CD4-positive, alpha-beta memory T cell (primary cell): ENCODE data around the gene GAPDHS. TPM values are rescaled to one million over a fixed set of nuclear protein-coding genes. Genes with fewer than 3 reads are reported as not detected.

ENCODE experiments used
- CTCF ChIA-PET: fragments of 350-600 bp; sonication (Branson Sonifier 250); formaldehyde crosslinking; loops from one replicate; lab custom pipeline; 2021; ENCODE audit warnings: inconsistent platforms; ENCODE audit not compliant: partially characterized antibody; lab: Charles Lee
- POLR2A ChIA-PET: fragments of 350-600 bp; sonication (Branson Sonifier 250); formaldehyde crosslinking; loops from one replicate; lab custom pipeline; 2021; ENCODE audit not compliant: partially characterized antibody; lab: Charles Lee
- DNase-seq, 5 donors: peaks; one replicate each; pipeline versions ENCODE4 v3.0.0 to v3.0.0-alpha.2; 2020 to 2022; ENCODE audit warnings: mixed read lengths in 1 of 5
- H3K27ac ChIP-seq: one replicate; pipeline ENCODE4 v1.7.0; 2013; ENCODE audit warnings: low read depth, low read length
- H3K27me3 ChIP-seq: 2 replicates; pipeline ENCODE4 v1.7.0; 2013; ENCODE audit warnings: mild to moderate bottlenecking, low read length, moderate library complexity; ENCODE audit not compliant: insufficient read depth
- H3K36me3 ChIP-seq: 2 replicates; pipeline ENCODE4 v1.7.0; 2013; ENCODE audit warnings: mild to moderate bottlenecking, low read length, moderate library complexity; ENCODE audit not compliant: insufficient read depth
- H3K4me1 ChIP-seq: 2 replicates; pipeline ENCODE4 v1.7.0; 2013; ENCODE audit warnings: mild to moderate bottlenecking, low read length, moderate library complexity; ENCODE audit not compliant: insufficient read depth
- H3K4me3 ChIP-seq, 2 donors: one replicate each; pipeline ENCODE4 v1.7.0; 2013; ENCODE audit warnings: low read length in 2 of 2, mild to moderate bottlenecking in 1 of 2
- H3K9me3 ChIP-seq, 2 donors: one replicate each; pipeline ENCODE4 v1.7.0; 2013; ENCODE audit warnings: low read length in 2 of 2, control low read depth in 1 of 2; ENCODE audit not compliant: control insufficient read depth in 1 of 2
- H3K27ac Mint-ChIP-seq, 7 donors: one replicate each; pipeline ENCODE4 v1.8.0; 2020 to 2021; ENCODE audit warnings: mixed read lengths in 7 of 7, mild to moderate bottlenecking in 6 of 7, inconsistent platforms in 3 of 7, moderate library complexity in 3 of 7
- H3K27me3 Mint-ChIP-seq, 2 donors: one replicate each; pipeline ENCODE4 v1.8.0; 2020 to 2021; ENCODE audit warnings: mixed read lengths in 2 of 2
- H3K36me3 Mint-ChIP-seq, 2 donors: one replicate each; pipeline ENCODE4 v1.8.0; 2020 to 2021; ENCODE audit warnings: mixed read lengths in 2 of 2, inconsistent platforms in 1 of 2, mild to moderate bottlenecking in 1 of 2
- H3K4me1 Mint-ChIP-seq, 4 donors: one replicate each; pipeline ENCODE4 v1.8.0; 2020 to 2021; ENCODE audit warnings: mixed read lengths in 4 of 4, mild to moderate bottlenecking in 1 of 4
- H3K4me3 Mint-ChIP-seq, 8 donors: one replicate each; pipeline ENCODE4 v1.8.0; 2020 to 2021; ENCODE audit warnings: mixed read lengths in 8 of 8, mild to moderate bottlenecking in 7 of 8, moderate library complexity in 6 of 8, inconsistent platforms in 3 of 8
- H3K9me3 Mint-ChIP-seq, 8 donors: one replicate each; pipeline ENCODE4 v1.8.0; 2020 to 2021; ENCODE audit warnings: mixed read lengths in 8 of 8, mild to moderate bottlenecking in 5 of 8, inconsistent platforms in 3 of 8, moderate library complexity in 1 of 8
- intact Hi-C: fragments of 100-400 bp; cut with micrococcal nuclease; formaldehyde crosslinking; loops from one replicate; pipeline ENCODE4 v1.15.1; 2023
- polyA plus RNA-seq, 2 donors: library from polyadenylated mRNA; unstranded; fragments of 300-500 nt; fragmentation: Illumina TruSeq; gene quantifications; one replicate each; pipeline ENCODE4 v1.2.3, GENCODE V29; 2021
- total RNA-seq, 2 experiments: library from RNA; stranded (reverse); gene quantifications; one replicate each; pipeline ENCODE4 v1.2.3, GENCODE V29; 2021

The GAPDHS gene
- total and polyA plus RNA-seq, 4 experiments from 2014 or later, result not detected

DNA sequence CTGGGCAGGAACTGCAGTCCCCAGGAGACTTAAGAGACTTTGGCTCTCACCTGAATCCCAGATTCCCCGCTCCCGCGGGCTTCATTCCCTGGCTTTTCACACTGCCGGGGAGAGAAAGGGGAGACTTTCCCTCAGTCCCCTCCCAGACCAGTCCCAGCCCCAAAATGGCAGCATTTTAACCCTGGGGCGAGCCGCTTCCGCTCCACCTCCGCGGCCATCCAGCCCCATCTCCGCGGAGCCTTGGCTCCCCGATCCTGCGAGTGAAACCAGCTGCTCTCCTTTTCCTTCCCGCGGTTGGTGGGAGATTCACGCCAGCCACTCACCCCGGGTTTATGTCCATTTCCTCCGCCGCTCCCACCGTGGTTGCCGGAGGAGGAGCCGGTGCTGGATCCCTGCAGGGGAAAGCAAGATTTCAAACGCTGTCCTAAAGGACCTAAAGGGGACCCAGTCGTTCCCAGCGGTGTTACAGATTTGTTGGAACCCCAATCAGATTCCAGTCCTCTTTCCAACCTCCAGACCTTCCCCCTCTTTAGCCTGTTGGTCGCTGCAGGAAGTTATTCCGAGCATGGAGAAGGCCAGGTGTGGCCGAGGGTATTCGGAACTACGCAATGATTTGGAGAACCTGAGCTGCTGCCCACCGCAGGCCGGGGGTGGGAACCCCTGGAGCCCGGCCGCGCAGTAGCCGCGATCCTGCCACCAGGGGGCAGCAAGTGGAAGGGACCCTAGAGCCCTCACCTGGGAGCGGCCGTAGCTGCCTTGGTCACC is 23.2 kb upstream of the GAPDHS start:
- DNase-seq, result peak; percentile 50 to 66 (median 56)
- Mint-ChIP-seq H3K4me1 (peaks cover 10 to 18% (median 13%) of the 10 kb centered on the region in 4 donors), H3K9me3 (no peaks in the 10 kb centered on the region), H3K27me3 (peaks cover 23 to 24% of the 10 kb centered on the region in 2 donors), H3K4me3 (peak overlapping the region; percentile 57 to 84 (median 80)), H3K36me3 (no peaks in the 10 kb centered on the region), H3K27ac (peak overlapping the region in 4 of 7 donors; percentile 21 to 74 (median 57))
- ChIA-PET POLR2A (interaction anchor here (0.9 to 1.4 kb wide), 4 partner anchors 15 to 369 kb away, joined by 3 to 4 read pairs (median 3); no protein-coding TSS in a partner anchor), CTCF (interaction anchor here (0.6 to 1.8 kb wide), 26 partner anchors 9 to 443 kb away, joined by 3 to 10 read pairs (median 3); partner anchors contain the start of genes GAPDHS and HSPB6)
- Histone ChIP-seq H3K27me3 (no peaks in the 10 kb centered on the region), H3K4me1 (peaks cover 19% of the 10 kb centered on the region), H3K36me3 (no peaks in the 10 kb centered on the region), H3K9me3 (no peaks in the 10 kb centered on the region), H3K27ac (no peak overlapping the region), H3K4me3 (peak overlapping the region; percentile 22 to 49)
- intact Hi-C loops, result loop anchor here (1.0 kb wide), 3 partner anchors 15 to 207 kb away; no protein-coding TSS in a partner anchor

DNA sequence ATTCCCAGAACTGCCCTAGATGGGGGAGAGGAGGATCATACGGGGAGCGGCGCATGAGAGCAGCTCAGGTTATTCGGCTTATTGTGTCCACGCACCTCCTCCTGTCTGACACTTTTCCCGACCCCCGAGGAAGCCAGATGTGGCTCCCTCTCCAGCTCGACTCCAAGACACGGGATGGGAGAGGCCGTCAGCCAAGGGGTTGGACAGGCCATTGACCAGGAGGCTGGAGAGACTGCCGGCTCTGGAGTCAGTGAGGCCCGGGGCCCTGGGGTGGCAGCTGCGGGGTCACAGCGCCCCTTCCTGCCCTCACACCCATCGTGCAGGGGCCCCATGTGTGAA is 22.7 kb upstream of the GAPDHS start:
- H3K27me3 Mint-ChIP-seq, result peaks cover 20 to 21% of the 10 kb centered on the region in 2 donors

DNA sequence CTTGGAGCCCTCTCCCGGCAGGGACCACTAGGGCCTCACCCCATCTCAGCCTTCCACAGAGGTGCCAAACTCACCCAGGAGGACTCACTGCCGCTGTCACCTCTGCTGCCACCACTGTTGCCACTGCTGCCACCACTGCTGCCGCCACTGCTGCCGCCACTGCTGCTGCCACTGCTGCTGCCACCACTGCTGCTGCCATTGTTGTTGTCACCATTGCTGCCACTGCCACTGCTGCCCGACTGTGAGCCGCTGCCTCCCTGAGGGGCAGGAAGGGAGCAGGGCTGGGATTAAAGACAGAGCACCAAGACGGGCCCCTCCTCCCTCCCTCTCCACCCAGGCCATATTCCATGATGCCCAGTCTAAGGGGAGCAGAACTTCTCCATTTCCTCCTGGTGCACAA is 21.9 kb upstream of the GAPDHS start:
- Mint-ChIP-seq H3K27ac (peak overlapping the region in 2 of 7 donors; percentile 61 to 70), H3K4me3 (peak overlapping the region in 2 of 8 donors; percentile 34 to 51), H3K4me1 (peaks cover 10 to 18% (median 13%) of the 10 kb centered on the region in 4 donors), H3K27me3 (peaks cover 16 to 19% of the 10 kb centered on the region in 2 donors), H3K36me3 (no peaks in the 10 kb centered on the region), H3K9me3 (no peaks in the 10 kb centered on the region)
- intact Hi-C loops, result no loop called here
- Histone ChIP-seq H3K4me1 (peaks cover 19% of the 10 kb centered on the region), H3K9me3 (no peaks in the 10 kb centered on the region), H3K27me3 (no peaks in the 10 kb centered on the region), H3K36me3 (no peaks in the 10 kb centered on the region), H3K27ac (no peak overlapping the region), H3K4me3 (no peak overlapping the region)
- ChIA-PET CTCF (interaction anchor here (1.1 to 1.8 kb wide), 9 partner anchors 8 to 68 kb away, joined by 3 to 10 read pairs (median 4); no protein-coding TSS in a partner anchor), POLR2A (no interaction called here)
- DNase-seq, result no peak

More for the DNA sequence above, 22.7 kb upstream of the GAPDHS start:
- no peak for DNase-seq
- Mint-ChIP-seq H3K27ac (no peak overlapping the region), H3K9me3 (no peaks in the 10 kb centered on the region), H3K36me3 (no peaks in the 10 kb centered on the region), H3K4me3 (peak overlapping the region in 3 of 8 donors; percentile 75 to 84 (median 80)), H3K4me1 (peaks cover 10 to 18% (median 13%) of the 10 kb centered on the region in 4 donors)
- POLR2A ChIA-PET, result interaction anchor here (0.9 to 1.4 kb wide), 3 partner anchors 15 to 370 kb away, joined by 3 to 4 read pairs (median 3); no protein-coding TSS in a partner anchor
- H3K9me3 ChIP-seq, result no peaks in the 10 kb centered on the region
- no peaks in the 10 kb centered on the region for H3K27me3 ChIP-seq
- H3K27ac ChIP-seq, result no peak overlapping the region
- CTCF ChIA-PET, result interaction anchor here (0.7 to 1.8 kb wide), 23 partner anchors 9 to 444 kb away, joined by 3 to 10 read pairs (median 3); partner anchors contain the start of genes GAPDHS and HSPB6
- no peaks in the 10 kb centered on the region for H3K36me3 ChIP-seq
- H3K4me3 ChIP-seq, result peak overlapping the region in 1 of 2 donors; percentile 49
- H3K4me1 ChIP-seq, result peaks cover 19% of the 10 kb centered on the region
- intact Hi-C loops, result loop anchor here (1.0 kb wide), 3 partner anchors 15 to 207 kb away; no protein-coding TSS in a partner anchor

DNA sequence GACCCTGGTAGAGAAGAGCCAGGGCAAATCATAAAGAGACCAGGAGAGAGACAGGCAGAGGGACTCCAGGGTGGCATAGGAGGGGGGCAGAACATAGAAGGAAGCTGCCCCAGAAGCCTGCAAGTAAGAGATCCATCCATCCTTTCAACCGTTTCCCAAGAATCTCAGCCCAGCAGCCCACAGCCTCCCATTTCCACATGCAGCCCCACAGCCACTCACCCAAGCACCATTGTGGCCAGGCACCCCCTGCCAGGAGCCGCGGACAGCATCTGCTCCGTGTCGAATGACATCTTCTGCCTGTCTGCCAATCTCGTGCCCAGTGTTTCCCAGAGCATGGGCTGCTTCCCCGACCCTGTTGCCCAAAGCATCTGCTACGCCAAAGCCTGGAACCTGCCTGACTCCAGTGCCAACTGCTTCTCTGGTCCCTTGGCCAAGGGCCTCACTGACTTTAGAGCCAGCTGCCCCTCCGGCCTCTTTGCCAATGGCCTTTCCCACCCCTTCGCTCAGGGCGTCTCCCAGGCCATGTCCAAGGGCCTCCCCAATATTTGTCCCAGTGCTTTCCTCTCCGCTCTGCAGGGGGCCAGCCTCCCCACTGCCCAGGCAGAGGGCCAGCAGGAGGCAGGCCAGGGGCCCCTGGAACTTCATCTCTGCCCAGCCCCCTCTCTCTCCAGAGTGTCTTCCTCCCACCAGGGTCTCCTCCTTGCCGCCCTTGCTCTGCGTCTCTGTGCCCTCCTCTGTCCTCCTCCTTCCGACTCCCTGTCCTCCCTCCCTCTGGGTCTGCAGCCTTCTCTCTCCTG is 20.2 kb upstream of the GAPDHS start:
- Histone ChIP-seq H3K4me1 (peaks cover 19% of the 10 kb centered on the region), H3K27me3 (no peaks in the 10 kb centered on the region), H3K4me3 (no peak overlapping the region), H3K9me3 (no peaks in the 10 kb centered on the region), H3K27ac (no peak overlapping the region), H3K36me3 (no peaks in the 10 kb centered on the region)
- no peak overlapping the region for H3K4me3 Mint-ChIP-seq
- peaks cover 10 to 18% (median 13%) of the 10 kb centered on the region in 4 donors for H3K4me1 Mint-ChIP-seq
- ChIA-PET CTCF (no interaction called here), POLR2A (no interaction called here)
- intact Hi-C loops, result no loop called here
- peaks cover 13 to 18% of the 10 kb centered on the region in 2 donors for H3K27me3 Mint-ChIP-seq
- no peaks in the 10 kb centered on the region for H3K36me3 Mint-ChIP-seq
- no peak for DNase-seq
- H3K27ac Mint-ChIP-seq, result no peak overlapping the region
- no peaks in the 10 kb centered on the region for H3K9me3 Mint-ChIP-seq

DNA sequence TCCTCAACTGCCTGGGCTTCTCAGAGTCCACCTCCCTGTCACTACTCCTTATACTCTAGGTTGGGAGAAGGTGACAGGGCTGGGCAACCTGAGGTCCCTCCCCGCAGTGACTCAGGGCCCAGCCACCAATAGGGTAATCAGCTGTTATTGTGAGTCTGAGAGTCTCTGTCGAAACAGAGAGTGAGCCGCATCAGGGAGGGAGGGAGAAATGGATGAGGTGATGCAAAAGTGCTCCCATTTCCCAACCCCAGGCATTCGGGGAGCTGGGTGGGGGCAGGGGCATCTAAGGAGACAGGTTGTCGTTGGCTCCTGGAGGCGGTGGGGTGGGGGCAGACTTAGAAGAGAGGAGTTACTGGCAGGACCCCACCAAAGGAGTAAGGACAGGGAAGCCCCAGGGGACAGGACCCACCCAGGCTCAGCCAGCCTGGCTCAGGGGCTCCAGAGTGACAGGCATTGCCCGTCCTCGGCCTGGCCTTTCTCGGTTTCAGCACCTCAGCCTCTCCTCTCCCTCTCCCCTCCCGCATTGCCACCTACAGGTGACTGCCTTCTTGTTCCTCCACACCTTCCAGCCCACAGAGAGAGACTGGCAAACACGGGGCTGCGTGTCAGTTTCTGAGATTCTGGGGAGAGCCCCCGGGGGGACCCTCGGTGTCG is 19.5 kb upstream of the GAPDHS start, which contains the start of gene DMKN:
DMKN (minus strand) TSS at position 22 of the 654 bp plus-strand sequence. CDS start 174 bp downstream, outside the sequence.
- no peak within 1 kb of the TSS for H3K4me3 Mint-ChIP-seq
- no peaks in the 10 kb centered on the region for H3K9me3 Mint-ChIP-seq
- Histone ChIP-seq H3K27ac (no peak within 1 kb of the TSS), H3K4me3 (no peak within 1 kb of the TSS), H3K9me3 (no peaks in the 10 kb centered on the region), H3K4me1 (peaks cover 19% of the 10 kb centered on the region), H3K36me3 (no peaks in the 10 kb centered on the region), H3K27me3 (no peaks in the 10 kb centered on the region)
- POLR2A ChIA-PET, result no interaction called here
- no peak within 1 kb of the TSS for H3K27ac Mint-ChIP-seq
- intact Hi-C loops, result no loop called here
- H3K36me3 Mint-ChIP-seq, result no peaks in the 10 kb centered on the region
- H3K4me1 Mint-ChIP-seq, result peaks cover 8 to 18% (median 13%) of the 10 kb centered on the region in 4 donors
- no peak for DNase-seq
- CTCF ChIA-PET, result interaction anchor here (0.9 kb wide), 1 partner anchor 78 kb away, joined by 3 read pairs; no protein-coding TSS in a partner anchor
- H3K27me3 Mint-ChIP-seq, result peaks cover 16 to 18% of the 10 kb centered on the region in 2 donors

DNA sequence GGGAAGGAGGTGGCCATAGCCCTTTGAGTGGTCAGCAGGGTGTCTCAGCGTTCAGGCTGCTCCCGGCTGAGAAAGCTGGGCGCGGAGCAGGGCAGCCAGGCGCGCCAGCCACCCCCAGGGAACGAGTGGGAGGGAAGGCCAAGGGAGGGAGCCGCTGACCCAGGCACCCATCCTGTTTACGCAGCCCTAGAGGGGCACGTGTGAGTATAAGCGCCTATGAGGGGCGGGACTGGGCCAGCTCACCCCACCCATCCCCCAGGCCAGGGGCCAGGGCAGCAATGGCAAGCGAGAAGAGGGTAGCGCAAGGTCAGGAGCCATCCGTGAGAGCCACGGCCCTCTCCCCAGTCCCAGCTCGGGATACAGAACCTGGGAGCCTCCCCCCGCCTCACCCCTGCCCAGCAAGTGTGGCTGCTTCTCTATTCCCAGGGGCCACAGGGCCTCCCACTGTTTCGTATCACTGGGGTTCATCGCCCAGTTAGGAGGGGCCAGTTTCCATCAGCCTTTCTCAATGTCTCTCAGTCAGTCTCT is 18.9 kb upstream of the GAPDHS start:
- Histone ChIP-seq H3K4me1 (peaks cover 16% of the 10 kb centered on the region), H3K27ac (no peak overlapping the region), H3K4me3 (no peak overlapping the region), H3K36me3 (no peaks in the 10 kb centered on the region), H3K9me3 (no peaks in the 10 kb centered on the region), H3K27me3 (no peaks in the 10 kb centered on the region)
- intact Hi-C loops, result no loop called here
- Mint-ChIP-seq H3K4me1 (peaks cover 6 to 15% (median 10%) of the 10 kb centered on the region in 4 donors), H3K27ac (no peak overlapping the region), H3K27me3 (peaks cover 15 to 16% of the 10 kb centered on the region in 2 donors), H3K36me3 (no peaks in the 10 kb centered on the region), H3K4me3 (no peak overlapping the region), H3K9me3 (no peaks in the 10 kb centered on the region)
- ChIA-PET POLR2A (no interaction called here), CTCF (interaction anchor here (0.9 to 1.6 kb wide), 3 partner anchors 8 to 78 kb away, joined by 3 to 4 read pairs (median 3); no protein-coding TSS in a partner anchor)
- no peak for DNase-seq
